Ishikawa (cell line): Measurements from ENCODE around the gene NUMB.
A peak's percentile ranks its signal among the peaks of the same experiment; 100 is the strongest.

Experiments
- CEBPB ChIP-seq: IDR thresholded peaks from 2 replicates; pipeline ENCODE4 v1.6.1; 2012
- CREB1 ChIP-seq: IDR thresholded peaks from 2 replicates; pipeline ENCODE4 v1.6.1; 2012; ENCODE audit warnings: low read depth
- EGR1 ChIP-seq: IDR thresholded peaks from 2 replicates; pipeline ENCODE4 v1.6.1; 2012
- EP300 ChIP-seq: IDR thresholded peaks from 2 replicates; pipeline ENCODE4 v1.6.1; 2012; ENCODE audit warnings: borderline replicate concordance
- FOXM1 ChIP-seq: IDR thresholded peaks from 2 replicates; pipeline ENCODE4 v1.6.1; 2012; ENCODE audit warnings: low read depth, borderline replicate concordance
- NFIC ChIP-seq: IDR thresholded peaks from 2 replicates; pipeline ENCODE4 v1.6.1; 2012
- RAD21 ChIP-seq: IDR thresholded peaks from 2 replicates; pipeline ENCODE4 v1.6.1; 2012; ENCODE audit warnings: low read depth
- TAF1 ChIP-seq: IDR thresholded peaks from 2 replicates; pipeline ENCODE4 v1.6.1; 2012; ENCODE audit warnings: low read depth, mild to moderate bottlenecking
- TCF12 ChIP-seq: IDR thresholded peaks from 2 replicates; pipeline ENCODE4 v1.6.1; 2012; ENCODE audit warnings: low read depth
- TEAD4 ChIP-seq: IDR thresholded peaks from 2 replicates; pipeline ENCODE4 v1.6.1; 2012
- YY1 ChIP-seq: IDR thresholded peaks from 2 replicates; pipeline ENCODE4 v1.6.1; 2012; ENCODE audit warnings: low read depth
- ZBTB7A ChIP-seq: IDR thresholded peaks from 2 replicates; pipeline ENCODE4 v1.6.1; 2012; ENCODE audit warnings: low read depth
- TF ChIP-seq, protein P1 (sequence below): IDR thresholded peaks from 2 replicates; pipeline ENCODE4 v1.6.1; 2012; ENCODE audit warnings: low read depth, mild to moderate bottlenecking
- TF ChIP-seq, protein P2 (sequence below): IDR thresholded peaks from 2 replicates; pipeline ENCODE4 v1.6.1; 2012
- TF ChIP-seq, protein P3 (sequence below): IDR thresholded peaks from 2 replicates; pipeline ENCODE4 v1.6.1; 2012

NUMB gene

DNA sequence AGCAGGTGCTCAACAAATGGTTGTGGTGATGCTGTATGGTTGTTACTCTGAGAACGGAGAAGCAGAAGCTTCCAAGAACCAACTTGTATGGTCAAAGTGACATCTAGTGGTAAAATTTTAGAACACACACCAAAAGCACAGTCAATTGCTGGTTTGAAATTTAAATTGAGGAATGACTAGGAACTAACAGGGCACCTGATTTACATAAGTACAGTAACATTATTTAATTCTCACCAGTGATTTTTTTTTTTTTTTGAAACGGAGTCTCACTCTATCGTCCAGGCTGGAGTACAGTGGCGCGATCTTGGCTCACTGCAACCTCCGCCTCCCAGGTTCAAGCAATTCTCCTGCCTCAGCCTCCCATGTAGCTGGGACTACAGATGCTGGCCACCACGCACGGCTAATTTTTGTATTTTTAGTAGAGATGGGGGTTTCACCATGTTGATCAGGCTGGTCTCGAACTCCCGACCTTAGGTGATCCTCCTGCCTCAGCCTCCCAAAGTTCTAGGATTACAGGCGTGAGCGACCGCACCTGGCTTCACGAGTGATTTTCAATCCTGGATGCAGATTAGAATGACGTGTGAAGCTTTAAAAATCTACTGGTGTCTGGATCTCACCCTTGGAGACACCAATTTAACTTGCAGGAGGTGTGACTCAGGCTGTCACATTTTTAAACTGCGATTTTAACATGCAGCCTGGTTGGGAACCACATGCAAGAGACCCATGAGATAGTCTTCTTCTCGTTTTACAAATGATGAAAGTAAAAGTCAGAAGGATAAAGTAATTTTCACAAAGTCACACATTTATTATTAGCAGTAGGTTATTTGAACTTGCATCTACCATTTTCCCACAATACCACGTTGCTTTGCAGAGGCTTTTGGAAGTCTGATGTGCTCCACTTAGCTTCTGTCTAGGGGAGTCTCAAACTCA lies 14.1 kb upstream of the NUMB start:
- TF ChIP-seq ZBTB7A (no peak), CREB1 (no peak), RAD21 (peak; percentile 96)

DNA sequence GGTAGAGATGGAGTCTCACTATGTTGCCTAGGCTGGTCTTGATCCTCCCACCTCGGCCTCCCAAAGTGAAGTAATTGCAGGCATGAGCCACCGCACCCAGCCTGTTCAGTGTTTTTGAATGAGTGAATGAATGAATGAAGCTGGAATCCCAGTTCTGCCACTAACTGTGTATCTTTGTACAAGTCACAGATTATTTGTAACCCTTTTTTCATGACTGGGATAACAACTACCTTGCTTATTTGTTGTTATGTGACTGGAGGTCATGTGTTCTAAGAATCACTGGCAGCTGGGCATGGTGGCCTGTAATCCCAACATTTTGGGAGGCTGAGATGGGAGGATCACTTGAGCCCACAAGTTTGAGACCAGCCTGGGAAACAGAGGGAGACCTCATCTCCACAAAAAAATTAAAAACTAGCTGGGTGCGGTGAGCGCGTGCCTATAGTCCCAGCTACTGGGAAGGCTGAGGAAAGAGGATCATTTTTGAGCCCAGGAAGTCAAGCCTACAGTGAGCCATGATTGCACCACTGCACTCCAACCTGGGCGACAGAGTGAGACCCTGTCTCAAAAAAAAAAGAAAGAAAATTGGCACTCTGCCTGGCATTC lies 13.3 kb upstream of the NUMB start:
- no peak for TF ChIP-seq TCF12
- no peak for TF ChIP-seq EGR1
- no peak for TF ChIP-seq CREB1

DNA sequence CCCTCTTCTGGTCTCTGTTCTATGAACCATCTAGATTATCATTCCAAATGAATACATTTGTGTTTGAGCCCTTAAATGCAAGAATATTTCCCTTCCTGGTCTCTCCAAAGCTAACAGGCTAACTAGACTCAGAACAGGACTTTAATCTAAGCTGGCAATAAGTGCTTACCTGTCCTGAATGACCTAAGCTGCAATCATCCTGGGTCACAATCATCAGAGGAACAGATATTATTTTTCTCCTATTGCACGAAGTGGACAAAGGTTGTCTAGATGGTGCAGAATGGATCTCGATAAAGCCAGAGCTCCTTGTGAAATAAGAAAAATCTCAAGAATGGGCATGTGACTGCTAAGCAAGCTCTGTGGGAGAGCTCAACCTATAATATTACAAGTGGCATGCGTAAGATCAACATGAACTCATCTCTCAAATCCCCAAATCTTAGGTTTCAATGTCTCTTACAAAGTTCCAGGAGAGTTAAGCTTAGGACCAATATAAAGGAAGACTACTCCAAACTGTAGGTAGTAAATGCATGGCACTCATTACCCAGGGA lies 10.6 kb upstream of the NUMB start:
- TF ChIP-seq, protein P1, sequence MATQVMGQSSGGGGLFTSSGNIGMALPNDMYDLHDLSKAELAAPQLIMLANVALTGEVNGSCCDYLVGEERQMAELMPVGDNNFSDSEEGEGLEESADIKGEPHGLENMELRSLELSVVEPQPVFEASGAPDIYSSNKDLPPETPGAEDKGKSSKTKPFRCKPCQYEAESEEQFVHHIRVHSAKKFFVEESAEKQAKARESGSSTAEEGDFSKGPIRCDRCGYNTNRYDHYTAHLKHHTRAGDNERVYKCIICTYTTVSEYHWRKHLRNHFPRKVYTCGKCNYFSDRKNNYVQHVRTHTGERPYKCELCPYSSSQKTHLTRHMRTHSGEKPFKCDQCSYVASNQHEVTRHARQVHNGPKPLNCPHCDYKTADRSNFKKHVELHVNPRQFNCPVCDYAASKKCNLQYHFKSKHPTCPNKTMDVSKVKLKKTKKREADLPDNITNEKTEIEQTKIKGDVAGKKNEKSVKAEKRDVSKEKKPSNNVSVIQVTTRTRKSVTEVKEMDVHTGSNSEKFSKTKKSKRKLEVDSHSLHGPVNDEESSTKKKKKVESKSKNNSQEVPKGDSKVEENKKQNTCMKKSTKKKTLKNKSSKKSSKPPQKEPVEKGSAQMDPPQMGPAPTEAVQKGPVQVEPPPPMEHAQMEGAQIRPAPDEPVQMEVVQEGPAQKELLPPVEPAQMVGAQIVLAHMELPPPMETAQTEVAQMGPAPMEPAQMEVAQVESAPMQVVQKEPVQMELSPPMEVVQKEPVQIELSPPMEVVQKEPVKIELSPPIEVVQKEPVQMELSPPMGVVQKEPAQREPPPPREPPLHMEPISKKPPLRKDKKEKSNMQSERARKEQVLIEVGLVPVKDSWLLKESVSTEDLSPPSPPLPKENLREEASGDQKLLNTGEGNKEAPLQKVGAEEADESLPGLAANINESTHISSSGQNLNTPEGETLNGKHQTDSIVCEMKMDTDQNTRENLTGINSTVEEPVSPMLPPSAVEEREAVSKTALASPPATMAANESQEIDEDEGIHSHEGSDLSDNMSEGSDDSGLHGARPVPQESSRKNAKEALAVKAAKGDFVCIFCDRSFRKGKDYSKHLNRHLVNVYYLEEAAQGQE, result no peak
- TF ChIP-seq RAD21 (no peak), TCF12 (no peak), CEBPB (no peak), TEAD4 (no peak), EGR1 (no peak), ZBTB7A (no peak), TAF1 (no peak), FOXM1 (no peak), EP300 (no peak), NFIC (no peak), CREB1 (no peak), YY1 (no peak)
- TF ChIP-seq, protein P2, sequence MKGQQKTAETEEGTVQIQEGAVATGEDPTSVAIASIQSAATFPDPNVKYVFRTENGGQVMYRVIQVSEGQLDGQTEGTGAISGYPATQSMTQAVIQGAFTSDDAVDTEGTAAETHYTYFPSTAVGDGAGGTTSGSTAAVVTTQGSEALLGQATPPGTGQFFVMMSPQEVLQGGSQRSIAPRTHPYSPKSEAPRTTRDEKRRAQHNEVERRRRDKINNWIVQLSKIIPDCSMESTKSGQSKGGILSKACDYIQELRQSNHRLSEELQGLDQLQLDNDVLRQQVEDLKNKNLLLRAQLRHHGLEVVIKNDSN, result no peak
- TF ChIP-seq, protein P3, sequence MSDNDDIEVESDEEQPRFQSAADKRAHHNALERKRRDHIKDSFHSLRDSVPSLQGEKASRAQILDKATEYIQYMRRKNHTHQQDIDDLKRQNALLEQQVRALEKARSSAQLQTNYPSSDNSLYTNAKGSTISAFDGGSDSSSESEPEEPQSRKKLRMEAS, result no peak

DNA sequence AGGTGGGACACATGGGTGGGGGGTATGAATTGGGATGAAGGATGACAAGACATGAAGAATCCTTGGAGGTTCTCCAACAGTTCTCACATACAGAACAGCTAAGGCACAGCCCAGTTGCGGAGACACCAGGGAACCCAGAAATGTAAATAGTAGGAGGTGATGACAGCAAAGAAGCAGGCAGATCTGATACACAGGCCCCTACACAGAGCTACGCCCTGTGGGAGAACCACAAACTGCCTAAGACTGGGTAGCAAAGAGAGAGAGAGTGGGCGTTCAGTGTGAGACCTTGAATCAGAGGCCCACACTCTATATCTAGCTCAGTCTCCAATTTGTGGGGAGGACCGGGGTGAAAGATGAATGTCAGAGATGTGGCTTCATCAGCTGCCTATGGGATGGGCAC lies 9.5 kb upstream of the NUMB start:
- TF ChIP-seq FOXM1 (no peak), YY1 (no peak)

DNA sequence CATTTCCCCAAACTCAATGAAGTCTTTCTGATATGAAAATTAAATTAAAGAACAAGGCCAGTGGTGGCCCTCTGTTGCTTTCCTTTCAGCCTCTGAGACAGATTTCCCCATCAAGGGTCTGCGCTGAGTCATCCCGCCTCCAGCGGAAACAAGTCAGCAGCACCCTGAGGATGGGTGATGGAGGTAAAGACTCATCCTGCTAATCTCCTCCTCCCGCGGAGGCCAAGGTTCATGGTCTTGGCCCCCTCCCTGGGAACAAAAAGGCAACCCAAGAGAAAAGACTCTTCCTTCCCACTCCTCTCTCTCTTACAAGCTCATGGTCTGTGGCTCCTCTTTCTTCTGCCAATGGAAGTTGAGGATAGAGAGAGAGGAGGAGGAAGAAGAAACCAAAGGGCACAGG lies 9.0 kb upstream of the NUMB start:
- TF ChIP-seq YY1 (no peak), NFIC (no peak), RAD21 (no peak), CEBPB (no peak), FOXM1 (no peak), TCF12 (no peak), EP300 (no peak), EGR1 (no peak), TEAD4 (no peak), ZBTB7A (no peak), CREB1 (no peak)

DNA sequence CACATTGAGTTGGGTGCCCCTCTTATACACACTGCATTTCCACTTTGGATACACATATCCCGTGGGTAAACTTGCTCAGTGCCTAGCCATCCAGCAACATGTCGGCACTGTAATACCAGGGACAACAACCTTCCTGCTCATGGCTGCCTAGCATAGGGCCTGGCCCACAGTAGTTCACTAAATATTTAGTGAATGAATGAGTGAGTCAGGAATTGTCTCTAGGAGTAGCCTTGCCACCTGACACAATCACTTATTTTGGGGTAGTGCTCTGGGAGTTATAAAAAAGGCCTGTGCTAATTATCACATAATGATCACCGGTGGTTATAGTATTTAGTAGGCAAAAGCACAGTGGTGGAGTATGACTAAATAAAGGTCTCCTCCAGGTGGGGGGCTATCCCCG lies 8.5 kb upstream of the NUMB start:
- TF ChIP-seq TAF1 (no peak), NFIC (no peak), RAD21 (no peak), ZBTB7A (no peak), CEBPB (no peak), TEAD4 (no peak), EGR1 (no peak), TCF12 (no peak), EP300 (no peak), FOXM1 (no peak), CREB1 (no peak), YY1 (no peak)
- TF ChIP-seq, protein P1, result no peak
- TF ChIP-seq, protein P3, result no peak
- TF ChIP-seq, protein P2, result no peak
